ENCODE data around the gene DUS1L.

DNA sequence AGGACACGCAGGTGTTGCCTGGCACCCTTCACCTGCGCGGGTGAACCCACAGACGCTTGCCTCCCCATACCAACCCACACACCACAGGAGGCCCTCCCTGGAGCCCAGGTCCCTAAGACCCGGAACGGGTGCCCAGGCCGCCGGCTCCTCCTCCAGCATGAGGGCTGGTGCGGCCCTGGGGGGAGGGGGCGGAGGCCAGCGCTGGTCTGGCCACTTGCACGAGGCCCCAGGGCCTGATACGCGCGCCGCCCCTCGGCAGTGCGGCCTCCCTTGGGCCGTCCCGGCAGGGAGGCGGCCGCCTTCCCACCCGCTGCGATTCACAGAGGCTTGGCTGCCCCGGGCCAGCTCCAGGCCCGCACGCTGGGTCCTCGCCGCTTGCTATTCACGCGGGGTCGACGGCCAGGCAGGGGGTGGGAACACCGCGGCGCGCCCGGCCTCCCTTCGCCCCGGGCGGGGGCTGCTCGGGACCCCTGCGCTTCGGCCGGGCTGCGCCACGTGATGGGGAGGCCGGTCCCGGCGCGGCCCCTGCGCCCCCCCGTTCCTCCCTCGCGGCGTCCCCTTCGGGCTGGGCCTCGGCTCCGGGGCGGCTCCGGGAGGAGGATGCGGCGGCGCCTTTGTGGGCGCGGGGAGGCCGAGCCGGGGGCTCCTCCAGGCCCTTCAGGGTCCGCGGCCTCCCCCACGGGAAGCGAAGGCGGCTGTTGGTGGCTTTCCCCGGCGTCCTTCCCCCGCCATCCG lies 31.7 kb upstream of the DUS1L start:
- TF ChIP-seq, protein P1, sequence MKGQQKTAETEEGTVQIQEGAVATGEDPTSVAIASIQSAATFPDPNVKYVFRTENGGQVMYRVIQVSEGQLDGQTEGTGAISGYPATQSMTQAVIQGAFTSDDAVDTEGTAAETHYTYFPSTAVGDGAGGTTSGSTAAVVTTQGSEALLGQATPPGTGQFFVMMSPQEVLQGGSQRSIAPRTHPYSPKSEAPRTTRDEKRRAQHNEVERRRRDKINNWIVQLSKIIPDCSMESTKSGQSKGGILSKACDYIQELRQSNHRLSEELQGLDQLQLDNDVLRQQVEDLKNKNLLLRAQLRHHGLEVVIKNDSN (IDR thresholded peaks at IDR 0.05; ENCODE audit: borderline replicate concordance, low read depth) = peak; percentile 67
- no peak for TF ChIP-seq NRF1 (IDR thresholded peaks at IDR 0.05; ENCODE audit: low read depth, low read length)
- no peak for TF ChIP-seq RAD21 (IDR thresholded peaks at IDR 0.05; ENCODE audit: low read length)
- TF ChIP-seq, protein P2, sequence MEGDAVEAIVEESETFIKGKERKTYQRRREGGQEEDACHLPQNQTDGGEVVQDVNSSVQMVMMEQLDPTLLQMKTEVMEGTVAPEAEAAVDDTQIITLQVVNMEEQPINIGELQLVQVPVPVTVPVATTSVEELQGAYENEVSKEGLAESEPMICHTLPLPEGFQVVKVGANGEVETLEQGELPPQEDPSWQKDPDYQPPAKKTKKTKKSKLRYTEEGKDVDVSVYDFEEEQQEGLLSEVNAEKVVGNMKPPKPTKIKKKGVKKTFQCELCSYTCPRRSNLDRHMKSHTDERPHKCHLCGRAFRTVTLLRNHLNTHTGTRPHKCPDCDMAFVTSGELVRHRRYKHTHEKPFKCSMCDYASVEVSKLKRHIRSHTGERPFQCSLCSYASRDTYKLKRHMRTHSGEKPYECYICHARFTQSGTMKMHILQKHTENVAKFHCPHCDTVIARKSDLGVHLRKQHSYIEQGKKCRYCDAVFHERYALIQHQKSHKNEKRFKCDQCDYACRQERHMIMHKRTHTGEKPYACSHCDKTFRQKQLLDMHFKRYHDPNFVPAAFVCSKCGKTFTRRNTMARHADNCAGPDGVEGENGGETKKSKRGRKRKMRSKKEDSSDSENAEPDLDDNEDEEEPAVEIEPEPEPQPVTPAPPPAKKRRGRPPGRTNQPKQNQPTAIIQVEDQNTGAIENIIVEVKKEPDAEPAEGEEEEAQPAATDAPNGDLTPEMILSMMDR (IDR thresholded peaks at IDR 0.05) = no peak
- TF ChIP-seq SMC3 (IDR thresholded peaks at IDR 0.05; ENCODE audit: low read depth, low read length) = no peak
- no peak for TF ChIP-seq RFX5 (IDR thresholded peaks at IDR 0.05; ENCODE audit: low read length)
- no peak for TF ChIP-seq NFIC (IDR thresholded peaks at IDR 0.05; ENCODE audit: borderline replicate concordance)
- TF ChIP-seq JUND (IDR thresholded peaks at IDR 0.05) = no peak
- TF ChIP-seq, protein P3, sequence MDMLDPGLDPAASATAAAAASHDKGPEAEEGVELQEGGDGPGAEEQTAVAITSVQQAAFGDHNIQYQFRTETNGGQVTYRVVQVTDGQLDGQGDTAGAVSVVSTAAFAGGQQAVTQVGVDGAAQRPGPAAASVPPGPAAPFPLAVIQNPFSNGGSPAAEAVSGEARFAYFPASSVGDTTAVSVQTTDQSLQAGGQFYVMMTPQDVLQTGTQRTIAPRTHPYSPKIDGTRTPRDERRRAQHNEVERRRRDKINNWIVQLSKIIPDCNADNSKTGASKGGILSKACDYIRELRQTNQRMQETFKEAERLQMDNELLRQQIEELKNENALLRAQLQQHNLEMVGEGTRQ (IDR thresholded peaks at IDR 0.05; ENCODE audit: borderline replicate concordance, low read depth, low read length) = no peak; the same call in 1 of the 2 replicates
- TF ChIP-seq POLR2AphosphoS5 (IDR thresholded peaks at IDR 0.05; ENCODE audit: low read depth, low read length) = no peak
- no peak for TF ChIP-seq RCOR1 (IDR thresholded peaks at IDR 0.05; ENCODE audit: low read length)
